Activated CD8-positive, alpha-beta memory T cell treated with anti-CD3 and anti-CD28 coated beads for 36 hours (primary cell): ENCODE measurements around the gene GRB7. TPM values are rescaled to one million over a fixed set of nuclear protein-coding genes. Genes with fewer than 3 reads are reported as not detected.
"Not testable (repeated sequence)": the region's sequence is repeated elsewhere in the genome, so short reads cannot be mapped to it uniquely, and the experiment has no call there.

ENCODE experiments used
- CTCF ChIA-PET: fragments of 350-600 bp; sonication (Branson Sonifier 250); formaldehyde crosslinking; loops from one replicate; lab custom pipeline; 2021; ENCODE audit warnings: antibody characterized with exemption; lab: Charles Lee
- POLR2A ChIA-PET: fragments of 350-600 bp; sonication (Branson Sonifier 250); formaldehyde crosslinking; loops from one replicate; lab custom pipeline; 2021; ENCODE audit warnings: antibody characterized with exemption; lab: Charles Lee
- total RNA-seq, 2 experiments: library from RNA; stranded (reverse); gene quantifications; one replicate each; pipeline ENCODE4 v1.2.3, GENCODE V29; 2021

The GRB7 gene
- total RNA-seq, 2 experiments from 2014 or later, result not detected

- ChIA-PET POLR2A (no interaction called here), CTCF (no interaction called here)
Observed at GRCh38 chr17:39744075-39744835, 6.5 kb downstream of the GRB7 start.

- POLR2A ChIA-PET, result no interaction called here
- CTCF ChIA-PET, result no interaction called here
Observed at GRCh38 chr17:39744836-39745215, 7.1 kb downstream of the GRB7 start.

DNA sequence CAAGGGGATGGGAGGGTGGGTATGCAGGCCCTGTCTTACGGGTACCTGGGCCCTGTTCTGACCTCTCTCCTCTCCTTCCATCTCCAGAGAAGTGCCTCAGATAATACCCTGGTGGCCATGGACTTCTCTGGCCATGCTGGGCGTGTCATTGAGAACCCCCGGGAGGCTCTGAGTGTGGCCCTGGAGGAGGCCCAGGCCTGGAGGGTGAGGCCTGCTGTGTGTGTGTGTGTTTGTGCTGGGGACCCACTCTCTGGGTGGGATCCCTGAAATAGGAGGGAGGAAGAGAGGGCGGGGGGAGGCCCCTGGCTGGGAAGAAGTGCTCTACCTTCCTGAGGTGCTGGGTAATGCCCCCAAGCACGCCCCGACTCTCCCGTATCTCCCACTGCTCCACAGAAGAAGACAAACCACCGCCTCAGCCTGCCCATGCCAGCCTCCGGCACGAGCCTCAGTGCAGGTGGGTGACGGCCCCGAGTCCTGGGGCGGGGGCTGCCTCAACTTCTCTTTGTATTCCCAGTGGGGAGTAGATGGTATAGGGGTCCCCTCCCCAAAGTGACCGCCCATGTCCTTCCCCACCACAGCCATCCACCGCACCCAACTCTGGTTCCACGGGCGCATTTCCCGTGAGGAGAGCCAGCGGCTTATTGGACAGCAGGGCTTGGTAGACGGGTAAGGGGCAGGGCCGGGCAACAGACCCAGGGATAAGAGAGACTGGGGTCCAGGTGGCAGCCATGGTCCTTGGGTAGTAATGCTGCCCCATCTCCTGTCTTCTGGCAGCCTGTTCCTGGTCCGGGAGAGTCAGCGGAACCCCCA, 7.8 kb downstream of the GRB7 start:
- CTCF ChIA-PET, result no interaction called here
- POLR2A ChIA-PET, result no interaction called here

DNA sequence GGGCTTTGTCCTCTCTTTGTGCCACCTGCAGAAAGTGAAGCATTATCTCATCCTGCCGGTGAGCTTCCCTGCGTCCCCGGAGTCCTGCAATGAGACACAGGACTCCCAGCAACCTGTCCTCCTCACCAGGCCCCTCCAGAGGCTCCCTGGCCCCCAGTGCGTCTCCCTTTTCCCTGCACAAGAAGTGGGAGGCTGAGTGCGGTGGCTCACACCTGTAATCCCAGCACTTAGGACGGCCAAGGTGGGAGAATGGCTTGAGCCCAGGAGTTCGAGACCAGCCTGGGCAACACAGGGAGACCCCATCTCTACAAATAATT, 8.4 kb downstream of the GRB7 start:
- CTCF ChIA-PET, result interaction anchor here (1.7 kb wide), 1 partner anchor 124 kb away, joined by 4 read pairs; no protein-coding TSS in a partner anchor

DNA sequence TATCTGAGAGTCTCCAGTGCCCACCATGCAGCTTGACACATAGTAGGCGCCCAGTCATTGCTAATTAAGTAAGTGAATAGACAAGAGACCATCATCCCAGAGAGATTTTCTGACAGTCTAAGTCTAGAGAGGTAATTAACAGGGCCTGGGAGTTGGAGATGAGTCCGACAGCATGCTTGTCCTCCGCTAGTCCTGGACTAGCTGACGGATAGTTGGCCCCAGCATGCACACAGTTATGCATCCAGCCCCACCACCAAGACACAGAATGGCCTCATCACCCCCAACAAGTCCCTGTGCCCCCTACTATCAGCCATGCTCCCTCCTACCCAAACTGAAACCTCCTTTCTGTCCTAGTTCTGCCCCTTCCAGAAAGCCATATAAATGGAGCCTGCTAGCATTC, 10.0 kb downstream of the GRB7 start:
- CTCF ChIA-PET, result interaction anchor here (1.7 to 2.3 kb wide), 2 partner anchors 18 to 126 kb away, joined by 4 to 11 read pairs; partner anchors contain the start of gene MIEN1
- POLR2A ChIA-PET, result no interaction called here

More for the DNA sequence above, 8.4 kb downstream of the GRB7 start:
- POLR2A ChIA-PET, result no interaction called here

DNA sequence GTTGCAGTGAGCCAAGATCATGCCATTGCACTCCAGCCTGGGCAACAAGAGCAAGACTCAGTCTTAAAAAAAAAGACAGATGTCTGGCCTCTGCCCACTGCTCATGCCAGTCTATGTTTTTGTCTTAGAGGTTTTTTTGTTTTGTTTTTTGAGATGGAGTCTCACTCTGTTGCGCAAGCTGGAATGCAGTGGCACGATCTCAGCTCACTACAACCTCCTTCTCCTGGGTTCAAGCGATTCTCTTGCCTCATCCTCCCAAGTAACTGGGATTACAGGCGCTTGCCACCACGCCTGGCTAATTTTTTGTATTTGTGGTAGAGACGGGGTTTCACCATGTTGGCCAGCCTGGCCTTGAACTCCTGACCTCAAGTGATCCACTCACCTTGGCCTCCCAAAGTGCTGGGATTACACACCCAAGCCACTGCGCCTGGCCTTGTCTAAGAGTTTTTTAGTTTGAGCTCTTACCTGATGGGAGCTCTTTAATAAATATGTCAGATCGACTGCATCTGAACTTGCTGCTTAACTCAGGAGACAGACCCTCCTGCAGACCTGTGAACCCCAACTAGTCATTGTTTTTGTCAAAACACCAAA, 10.8 kb downstream of the GRB7 start:
- CTCF ChIA-PET, result interaction anchor here (2.3 kb wide), 1 partner anchor 19 kb away, joined by 11 read pairs; the partner anchor contains the start of gene MIEN1
- POLR2A ChIA-PET, result not testable (repeated sequence)

DNA sequence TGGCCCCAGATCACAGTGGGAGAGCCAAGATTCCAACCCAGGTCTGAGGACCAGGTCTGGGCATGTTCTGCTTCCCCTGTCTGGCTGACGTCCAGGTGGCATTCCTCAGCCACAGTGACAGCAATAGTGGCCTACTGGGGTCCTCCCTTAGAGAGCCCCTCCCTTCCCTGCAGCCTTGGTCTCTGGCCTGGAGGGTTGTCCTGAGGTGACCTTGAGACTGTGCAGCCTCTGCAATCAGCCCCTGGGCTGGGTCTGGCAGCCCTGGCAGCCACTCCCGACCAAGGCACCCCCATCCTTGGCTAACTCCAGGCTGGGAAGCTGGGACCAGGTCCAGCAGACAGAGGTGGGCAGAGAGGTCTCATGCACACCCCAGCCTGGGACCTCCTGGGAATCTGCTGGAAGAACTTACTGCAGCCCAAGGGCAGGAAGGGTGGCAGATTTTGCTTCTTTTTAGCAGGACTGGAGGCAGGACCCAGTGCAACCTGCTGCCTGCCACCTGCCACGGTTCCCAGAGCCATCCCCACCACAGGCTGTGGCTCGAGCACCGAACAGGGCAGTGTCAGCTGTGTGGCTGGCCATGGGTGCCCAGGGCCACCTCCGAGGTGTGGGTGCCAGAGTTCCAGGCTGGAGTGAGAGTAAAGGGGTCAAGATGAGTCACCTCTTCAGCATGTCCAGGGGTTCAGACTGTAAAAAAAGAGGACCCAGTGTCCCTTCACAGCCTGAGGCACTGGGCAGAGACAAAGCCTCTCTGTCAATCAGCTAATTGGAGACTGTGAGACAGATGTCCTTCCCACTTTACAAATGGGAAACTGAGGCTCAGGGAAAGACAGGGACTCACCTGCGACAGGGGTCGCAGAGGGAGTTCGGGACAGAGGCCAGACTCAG, 12.6 kb downstream of the GRB7 start:
- POLR2A ChIA-PET, result no interaction called here
- CTCF ChIA-PET, result interaction anchor here (1.6 to 2.3 kb wide), 2 partner anchors 21 to 128 kb away, joined by 4 to 11 read pairs; partner anchors contain the start of gene MIEN1

- ChIA-PET CTCF (no interaction called here), POLR2A (no interaction called here)
Observed at GRCh38 chr17:39751016-39751543, 13.3 kb downstream of the GRB7 start.

DNA sequence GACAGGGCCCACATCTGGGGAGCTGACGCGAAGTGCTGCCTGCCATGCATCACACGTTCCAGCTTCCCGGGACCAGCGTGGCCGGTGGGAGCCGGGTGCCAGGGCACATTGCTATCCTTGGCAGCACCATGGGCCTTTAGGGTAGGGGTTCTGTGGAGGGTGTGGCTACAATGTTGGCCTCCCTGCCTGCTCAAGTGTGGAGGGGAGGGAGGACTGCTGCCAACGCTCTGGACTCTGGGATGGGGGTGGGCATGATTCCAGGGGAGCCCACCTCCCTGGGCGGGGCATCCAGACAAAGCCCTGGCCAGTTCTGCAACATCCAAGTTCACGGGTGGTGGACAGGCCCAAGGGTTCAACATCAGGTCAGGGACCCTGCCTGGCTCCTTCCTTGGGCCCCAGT, 13.9 kb downstream of the GRB7 start:
- ChIA-PET CTCF (interaction anchor here (5.4 kb wide), 1 partner anchor 129 kb away, joined by 37 read pairs; no protein-coding TSS in a partner anchor), POLR2A (interaction anchor here (0.6 kb wide), 1 partner anchor 64 kb away, joined by 4 read pairs; the partner anchor contains the start of gene PGAP3)

DNA sequence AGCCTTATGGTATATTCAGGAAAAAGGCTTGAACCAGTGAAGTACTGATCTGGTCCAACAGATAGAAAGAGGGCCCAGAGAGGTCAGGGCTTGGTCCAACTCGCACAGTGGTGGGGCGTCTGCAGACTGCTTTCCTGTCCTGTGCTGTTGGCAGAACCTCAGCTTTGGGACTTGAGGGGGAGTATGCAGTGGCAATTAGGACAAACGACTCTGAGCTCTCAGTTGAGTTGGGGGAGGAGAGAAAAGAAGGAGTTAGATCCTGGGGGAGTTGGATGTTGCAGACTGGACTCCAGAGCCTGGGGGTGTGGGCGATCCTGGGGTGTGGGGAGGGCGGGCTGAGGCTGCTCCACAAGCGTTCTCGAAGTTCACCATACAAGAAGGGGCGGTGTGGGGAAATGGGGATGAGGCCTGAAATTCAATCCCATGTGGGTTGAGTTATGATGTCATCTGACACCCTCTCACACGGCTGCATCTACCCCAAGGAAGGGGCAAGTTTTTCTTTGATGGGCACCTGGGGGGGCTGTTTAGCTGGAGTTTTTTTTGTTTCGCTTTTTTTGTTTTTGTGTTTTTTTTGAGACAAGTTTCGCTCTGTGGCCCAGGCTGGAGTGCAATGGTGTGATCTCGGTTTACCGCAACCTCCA, 14.6 kb downstream of the GRB7 start:
- POLR2A ChIA-PET, result interaction anchor here (0.6 to 1.3 kb wide), 2 partner anchors 64 to 131 kb away, joined by 3 to 4 read pairs; partner anchors contain the start of gene PGAP3
- CTCF ChIA-PET, result interaction anchor here (0.9 to 5.4 kb wide), 2 partner anchors 118 to 130 kb away, joined by 3 to 37 read pairs; no protein-coding TSS in a partner anchor

GRCh38 chr17:39753514-39754160, 15.9 kb downstream of the GRB7 start:
- POLR2A ChIA-PET, result interaction anchor here (0.6 to 3.2 kb wide), 6 partner anchors 22 to 132 kb away, joined by 3 to 21 read pairs (median 6); partner anchors contain the start of gene MIEN1
- CTCF ChIA-PET, result interaction anchor here (0.7 to 5.4 kb wide), 6 partner anchors 23 to 227 kb away, joined by 3 to 37 read pairs (median 4); partner anchors contain the start of genes IKZF3, MIEN1 and PSMD3

DNA sequence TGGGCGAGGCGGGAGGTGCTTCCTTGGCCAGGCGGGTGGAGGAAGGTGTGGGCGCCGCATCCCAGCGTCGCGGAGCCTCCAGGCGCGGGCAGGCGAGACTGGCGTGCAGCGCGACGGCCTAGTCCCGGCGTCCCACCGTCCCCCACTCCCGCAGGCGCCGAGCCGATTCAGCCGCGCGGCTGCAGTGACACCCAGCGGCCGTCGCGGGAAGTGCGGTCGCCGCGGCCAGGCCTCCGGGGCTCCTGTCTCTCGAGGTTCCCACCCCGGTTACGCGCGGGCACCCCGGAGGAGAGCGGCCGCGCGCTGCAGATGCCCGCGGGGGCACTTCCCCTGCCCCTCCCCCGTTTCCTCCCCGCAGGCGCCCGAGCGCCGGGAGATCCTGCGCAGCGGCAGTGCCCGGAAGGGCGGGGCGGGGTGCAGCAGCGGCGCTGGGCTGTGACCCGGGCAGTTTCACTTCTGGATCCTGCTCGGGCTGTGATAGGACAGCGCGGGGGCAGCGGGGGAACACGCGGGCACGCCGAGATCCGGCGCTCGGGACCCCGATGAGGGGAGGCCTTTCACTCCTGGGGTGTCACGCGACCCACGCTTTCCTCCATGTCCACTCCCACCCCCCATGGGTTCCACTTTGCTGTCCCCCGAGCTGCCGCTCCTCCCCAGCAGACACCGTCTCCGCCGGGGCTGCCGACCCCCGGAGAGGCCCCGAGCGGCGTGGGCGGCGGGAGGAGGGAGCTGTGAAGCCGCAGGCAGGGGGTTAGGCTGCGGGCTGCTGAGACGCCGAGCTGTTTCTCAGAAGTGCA, 16.6 kb downstream of the GRB7 start:
- ChIA-PET CTCF (interaction anchor here (0.6 to 5.4 kb wide), 12 partner anchors 16 to 136 kb away, joined by 3 to 37 read pairs (median 4); partner anchors contain the start of genes IKZF3 and MIEN1), POLR2A (interaction anchor here (0.6 to 3.2 kb wide), 11 partner anchors 10 to 172 kb away, joined by 3 to 21 read pairs (median 7); partner anchors contain the start of genes IKZF3 and MIEN1)

DNA sequence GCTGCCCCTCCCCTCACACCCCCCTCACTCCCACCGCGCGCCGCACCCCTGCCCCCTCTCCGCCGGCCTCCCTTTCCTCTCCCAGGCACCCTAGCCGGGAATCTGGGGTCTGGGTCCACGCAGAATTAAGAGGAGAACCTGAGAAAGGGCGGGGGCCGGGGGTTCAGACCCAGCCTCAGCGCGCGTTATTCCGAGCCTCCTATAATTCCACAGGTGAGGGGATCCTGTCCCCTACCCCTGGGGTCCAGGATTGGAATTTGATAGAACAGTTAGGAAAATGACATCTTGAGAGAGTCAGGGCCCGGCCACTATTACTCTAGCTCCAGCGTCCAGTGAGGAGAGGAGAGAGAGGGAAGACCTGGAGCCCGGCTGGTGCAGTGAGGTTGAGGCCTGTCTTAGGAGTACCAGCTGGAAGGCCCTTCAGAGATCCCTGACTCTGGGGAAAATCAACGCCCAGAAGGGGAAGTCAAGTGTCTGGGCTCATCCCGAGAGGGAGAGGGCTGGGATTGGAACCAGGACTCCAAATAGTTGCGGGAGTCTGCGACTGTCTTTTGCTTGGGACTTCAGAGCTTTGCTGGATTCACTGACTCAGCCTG, 17.3 kb downstream of the GRB7 start:
- CTCF ChIA-PET, result interaction anchor here (0.6 to 5.4 kb wide), 9 partner anchors 15 to 133 kb away, joined by 3 to 37 read pairs (median 3); partner anchors contain the start of gene IKZF3
- POLR2A ChIA-PET, result interaction anchor here (0.6 to 3.2 kb wide), 10 partner anchors 10 to 171 kb away, joined by 4 to 21 read pairs (median 7); partner anchors contain the start of genes IKZF3 and MIEN1

DNA sequence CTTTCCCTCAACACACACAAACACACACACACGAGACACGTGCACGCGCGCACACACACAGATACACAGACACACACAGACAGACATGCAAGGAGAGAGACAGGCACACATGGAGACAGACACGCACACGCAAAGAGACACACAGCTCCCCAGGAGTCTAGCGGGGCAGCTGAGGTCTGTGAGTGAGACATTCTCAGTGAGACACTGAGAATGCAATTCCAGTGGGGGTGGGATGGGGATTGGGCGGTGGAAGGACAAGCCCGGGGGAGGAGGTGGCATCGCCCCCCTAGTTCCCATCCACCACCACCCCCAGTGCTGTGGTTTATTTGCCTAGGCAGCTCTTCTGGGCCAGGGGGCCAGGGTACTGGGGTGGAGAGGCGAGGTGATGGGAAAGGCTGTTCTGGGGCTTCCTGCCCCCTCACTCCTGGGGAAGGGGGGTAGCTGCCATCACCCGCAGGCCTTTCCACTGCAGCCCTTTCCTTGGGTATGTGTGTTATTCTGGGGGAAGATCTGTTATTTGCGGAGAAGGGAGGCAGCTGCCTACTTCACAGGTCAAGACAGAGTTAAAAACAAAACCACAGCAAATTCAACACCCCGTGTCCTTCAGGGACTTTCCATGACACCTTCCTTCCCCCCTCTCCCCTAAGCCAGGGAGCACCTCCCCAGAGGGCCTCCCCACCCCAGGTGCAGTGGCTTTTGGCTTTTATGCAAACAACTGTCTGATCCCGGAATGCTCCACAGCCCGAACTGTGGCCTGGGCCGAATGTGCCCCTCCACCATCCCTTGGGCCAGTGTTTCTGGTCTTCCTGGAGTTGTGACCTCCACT, 18.0 kb downstream of the GRB7 start:
- ChIA-PET POLR2A (interaction anchor here (0.5 to 3.2 kb wide), 9 partner anchors 9 to 109 kb away, joined by 3 to 21 read pairs (median 7); partner anchors contain the start of genes IKZF3 and MIEN1), CTCF (interaction anchor here (0.6 to 5.4 kb wide), 11 partner anchors 14 to 133 kb away, joined by 3 to 37 read pairs (median 4); partner anchors contain the start of gene IKZF3)
